HG03103 (cell line): ENCODE results near the gene HBA1.
"Not testable (repeated sequence)": the region's sequence is repeated elsewhere in the genome, so short reads cannot be mapped to it uniquely, and the experiment has no call there.

Experiments used
- ATAC-seq: cut with Tn5 transposase; IDR thresholded peaks from one replicate; pipeline ENCODE4 v1.9.1; 2021; ENCODE audit warnings: low read depth; ENCODE audit not compliant: unreplicated experiment

The HBA1 gene

GRCh38 chr16:159136-159849, 17.2 kb upstream of the HBA1 start:
- no peak for ATAC-seq

GRCh38 chr16:160242-160641, 16.2 kb upstream of the HBA1 start:
- not testable (repeated sequence) for ATAC-seq

- no peak for ATAC-seq
Measured at GRCh38 chr16:160691-161190, 15.7 kb upstream of the HBA1 start.

- ATAC-seq, result no peak
Measured at GRCh38 chr16:162271-162991, 14.0 kb upstream of the HBA1 start.

- ATAC-seq, result not testable (repeated sequence)
Measured at GRCh38 chr16:163139-163538, 13.3 kb upstream of the HBA1 start.

GRCh38 chr16:163696-164095, 12.8 kb upstream of the HBA1 start:
- ATAC-seq, result not testable (repeated sequence)

GRCh38 chr16:164134-164823, 12.2 kb upstream of the HBA1 start:
- ATAC-seq, result not testable (repeated sequence)

GRCh38 chr16:164827-165538, 11.5 kb upstream of the HBA1 start:
- ATAC-seq, result no peak

- ATAC-seq, result no peak
Measured at GRCh38 chr16:165539-166374, 10.7 kb upstream of the HBA1 start, which contains the start of gene HBM. Gene HBM, plus strand, starts transcription at chr16:165978. Its CDS starts 20 bp downstream, at chr16:165998.

GRCh38 chr16:166375-167121, 9.9 kb upstream of the HBA1 start:
- no peak for ATAC-seq

- ATAC-seq, result no peak
Measured at GRCh38 chr16:167122-167690, 9.3 kb upstream of the HBA1 start.

GRCh38 chr16:168424-168823, 8.1 kb upstream of the HBA1 start:
- no peak for ATAC-seq

GRCh38 chr16:169014-169413, 7.5 kb upstream of the HBA1 start:
- ATAC-seq, result no peak

- ATAC-seq, result not testable (repeated sequence)
Measured at GRCh38 chr16:170088-170507, 6.4 kb upstream of the HBA1 start.

GRCh38 chr16:170788-171187, 5.7 kb upstream of the HBA1 start:
- no peak for ATAC-seq

- not testable (repeated sequence) for ATAC-seq
Measured at GRCh38 chr16:172374-172941, 4.0 kb upstream of the HBA1 start, which contains the start of gene HBA2. Gene HBA2, plus strand, starts transcription at chr16:172876. Its CDS starts 37 bp downstream, at chr16:172913.

GRCh38 chr16:173211-173854, 3.1 kb upstream of the HBA1 start:
- ATAC-seq, result not testable (repeated sequence)
